ENCODE measurements around the gene CUBN.

The CUBN gene

GRCh38 chr10:17092216-17092944, 37.2 kb downstream of the CUBN start:
- no peaks in the 10 kb centered on the region for H3K27me3 ChIP-seq (ENCODE audit: insufficient read depth, poor library complexity, severe bottlenecking)

GRCh38 chr10:17088118-17088806, 41.3 kb downstream of the CUBN start:
- no peak overlapping the region for H3K4me3 ChIP-seq (replicated peaks; ENCODE audit: insufficient read depth, low read length)
- no peak for DNase-seq (ENCODE audit: low read depth in 1 of 2, low spot score in 1 of 2)
- H3K27ac ChIP-seq (replicated peaks) = no peak overlapping the region

More at GRCh38 chr10:17092216-17092944, 37.2 kb downstream of the CUBN start:
- Histone ChIP-seq H3K27ac (replicated peaks) (no peak overlapping the region), H3K4me3 (replicated peaks; ENCODE audit: insufficient read depth, low read length) (no peak overlapping the region)
- no peak for DNase-seq (ENCODE audit: low read depth in 1 of 2, low spot score in 1 of 2)
- TF ChIP-seq SPI1 (IDR thresholded peaks at IDR 0.05; ENCODE audit: borderline replicate concordance, low read depth) = no peak
- no peak for TF ChIP-seq REST (IDR thresholded peaks at IDR 0.05; ENCODE audit: insufficient replicate concordance, low read depth)
- no peak for TF ChIP-seq GABPA (IDR thresholded peaks at IDR 0.05; ENCODE audit: low read depth)
- TF ChIP-seq CTCF (IDR thresholded peaks at IDR 0.05; ENCODE audit: insufficient read depth, low read length) = no peak
- TF ChIP-seq POLR2AphosphoS5 (IDR thresholded peaks at IDR 0.05; ENCODE audit: low read depth) = no peak

More at GRCh38 chr10:17088118-17088806, 41.3 kb downstream of the CUBN start:
- TF ChIP-seq POLR2AphosphoS5 (IDR thresholded peaks at IDR 0.05; ENCODE audit: low read depth) (no peak), REST (IDR thresholded peaks at IDR 0.05; ENCODE audit: insufficient replicate concordance, low read depth) (no peak), SPI1 (IDR thresholded peaks at IDR 0.05; ENCODE audit: borderline replicate concordance, low read depth) (no peak), CTCF (IDR thresholded peaks at IDR 0.05; ENCODE audit: insufficient read depth, low read length) (no peak), GABPA (IDR thresholded peaks at IDR 0.05; ENCODE audit: low read depth) (no peak)
- no peaks in the 10 kb centered on the region for H3K27me3 ChIP-seq (ENCODE audit: insufficient read depth, poor library complexity, severe bottlenecking)
